ENCODE measurements around the gene ZFAND6. TPM values are rescaled to one million over a fixed set of nuclear protein-coding genes. Genes with fewer than 3 reads are reported as not detected.

Gene ZFAND6
- total RNA-seq, 2 experiments from 2014 or later = 86.2 to 122 TPM

- Histone ChIP-seq H3K4me2 (ENCODE audit: low read length) (peak overlapping the region; percentile 100), H3K4me1 (ENCODE audit: insufficient read depth, low read length, poor library complexity, severe bottlenecking) (peaks cover 29% of the 10 kb centered on the region), H3K9me2 (ENCODE audit: insufficient read depth, low read length) (no peaks in the 10 kb centered on the region), H3K9me3 (ENCODE audit: low read length) (no peaks in the 10 kb centered on the region), H4K20me1 (ENCODE audit: insufficient read depth, low read length) (peaks cover 22% of the 10 kb centered on the region), H3K36me3 (ENCODE audit: insufficient read depth, low read length) (no peaks in the 10 kb centered on the region), H2AFZ (ENCODE audit: low read length) (peak overlapping the region; percentile 94; the same call in 1 of the 2 replicates), H3K27ac (ENCODE audit: low read depth, low read length, poor library complexity, severe bottlenecking) (no peak overlapping the region), H3K79me2 (ENCODE audit: insufficient read depth, low read depth, low read length) (peaks cover 31% of the 10 kb centered on the region), H3K4me3 (ENCODE audit: low read depth, low read length, poor library complexity, severe bottlenecking) (no peak overlapping the region)
- TF ChIP-seq CTCF (conservative IDR thresholded peaks at IDR 0.05; ENCODE audit: low read length) (no peak), EZH2phosphoT487 (IDR thresholded peaks at IDR 0.05; ENCODE audit: borderline replicate concordance, low read depth, low read length) (no peak)
- BruUV-seq (replicated peaks) = TSS peak; percentile 78
- ChIA-PET POLR2A (interaction anchor here (1.4 kb wide), 1 partner anchor 50 kb away, joined by 4 read pairs; no protein-coding TSS in a partner anchor), CTCF (ENCODE audit: unreplicated experiment) (no interaction called here)
- no peak for DNase-seq (ENCODE audit: low spot score)
- intact Hi-C loops (cut with micrococcal nuclease; ENCODE audit: unreplicated experiment) = loop anchor here (2.0 kb wide), 4 partner anchors 49 to 161 kb away; partner anchors contain the start of genes FAH and MTHFS
Measured at GRCh38 chr15:80058044-80058443, 1.4 kb upstream of the ZFAND6 start.

- ChIA-PET POLR2A (interaction anchor here (0.6 to 4.0 kb wide), 7 partner anchors 12 to 113 kb away, joined by 3 to 30 read pairs (median 4); no protein-coding TSS in a partner anchor), CTCF (ENCODE audit: unreplicated experiment) (interaction anchor here (0.5 to 0.6 kb wide), 2 partner anchors 8 to 111 kb away, joined by 3 to 11 read pairs; no protein-coding TSS in a partner anchor)
- Histone ChIP-seq H3K4me3 (ENCODE audit: low read depth, low read length, poor library complexity, severe bottlenecking) (peak overlapping the region; percentile 94), H3K27ac (ENCODE audit: low read depth, low read length, poor library complexity, severe bottlenecking) (peak overlapping the region; percentile 81), H3K9me3 (ENCODE audit: low read length) (no peaks in the 10 kb centered on the region), H3K4me1 (ENCODE audit: insufficient read depth, low read length, poor library complexity, severe bottlenecking) (peaks cover 48% of the 10 kb centered on the region), H2AFZ (ENCODE audit: low read length) (peak overlapping the region; percentile 6; the same call in 1 of the 2 replicates), H3K79me2 (ENCODE audit: insufficient read depth, low read depth, low read length) (peaks cover 49% of the 10 kb centered on the region), H3K4me2 (ENCODE audit: low read length) (peak overlapping the region; percentile 79), H3K9me2 (ENCODE audit: insufficient read depth, low read length) (no peaks in the 10 kb centered on the region), H4K20me1 (ENCODE audit: insufficient read depth, low read length) (peaks cover 29% of the 10 kb centered on the region), H3K36me3 (ENCODE audit: insufficient read depth, low read length) (0 out of 2 replicates have a peak, but pooled peaks cover 4% of the 10 kb centered on the region)
- intact Hi-C loops (cut with micrococcal nuclease; ENCODE audit: unreplicated experiment) = loop anchor here (2.0 to 5.0 kb wide), 5 partner anchors 51 to 172 kb away; partner anchors contain the start of genes FAH and MTHFS
- no TSS peak for BruUV-seq (replicated peaks)
- no peak for TF ChIP-seq EZH2phosphoT487 (IDR thresholded peaks at IDR 0.05; ENCODE audit: borderline replicate concordance, low read depth, low read length)
- TF ChIP-seq CTCF (conservative IDR thresholded peaks at IDR 0.05; ENCODE audit: low read length) = no peak
- peak; percentile 86 for DNase-seq (ENCODE audit: low spot score)
Measured at GRCh38 chr15:80059786-80060355, 395 bp downstream of the ZFAND6 start.

Measured in OCI-LY7 (cell line).